GM18507 (cell line): Measurements from ENCODE around the gene BCL2A1.
"Not testable (repeated sequence)": the region's sequence is repeated elsewhere in the genome, so short reads cannot be mapped to it uniquely, and the experiment has no call there.

ENCODE experiments used
- DNase-seq: peaks from one replicate; pipeline ENCODE4 v3.0.0; 2011; ENCODE audit warnings: low read depth; ENCODE audit not compliant: insufficient read length; ENCODE audit errors: extremely low spot score
- FAIRE-seq: peaks from 2 replicates; lab custom pipeline; 2011; peaks lifted over from hg19 to GRCh38; lab: Jason Lieb, UNC

BCL2A1 gene

DNA sequence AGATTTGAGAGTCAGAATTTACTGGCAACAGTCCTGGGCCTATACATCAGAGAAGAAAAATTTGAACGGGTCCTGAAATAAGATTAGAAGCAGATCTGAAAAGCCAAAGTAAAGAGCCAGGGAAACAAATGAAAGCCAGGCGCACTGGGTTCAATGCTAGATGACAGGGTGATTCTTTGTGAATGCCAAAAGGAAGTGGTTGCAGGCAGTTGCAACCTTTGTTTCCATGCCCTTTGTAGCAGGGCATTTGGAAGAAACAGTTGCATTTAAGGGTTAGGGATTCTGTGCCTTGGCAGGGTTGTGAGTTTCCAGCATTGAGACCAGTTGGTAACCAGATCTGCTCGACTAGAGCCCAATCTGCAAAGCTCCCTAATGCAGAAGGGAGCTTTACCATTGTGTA, 37.8 kb downstream of the BCL2A1 start:
- FAIRE-seq (no peak), DNase-seq (no peak)

- DNase-seq (no peak), FAIRE-seq (no peak)
Observed at GRCh38 chr15:79932447-79932846, 38.5 kb downstream of the BCL2A1 start.

GRCh38 chr15:79930516-79930915, 40.5 kb downstream of the BCL2A1 start:
- no peak for FAIRE-seq
- DNase-seq = no peak

DNA sequence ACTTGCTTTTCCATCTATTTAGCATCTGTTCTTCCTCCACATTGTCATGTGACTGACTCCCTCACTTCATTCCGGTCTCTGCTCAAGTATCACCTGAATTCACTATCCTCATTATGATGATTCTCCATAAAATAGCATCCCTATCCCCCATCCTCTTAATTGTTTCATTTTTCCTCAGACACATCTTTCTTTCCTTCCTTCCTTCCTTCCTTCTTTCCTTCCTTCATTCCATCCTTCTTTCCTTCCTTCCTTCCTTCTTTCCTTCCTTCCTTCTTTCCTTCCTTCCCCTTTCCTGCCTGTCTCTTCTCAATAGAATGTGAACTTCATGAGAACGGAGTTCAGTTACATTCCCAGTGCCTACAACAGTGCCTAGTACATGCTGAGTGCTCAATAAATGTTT, 41.6 kb downstream of the BCL2A1 start:
- no peak for FAIRE-seq
- DNase-seq = no peak

GRCh38 chr15:79926116-79926515, 44.9 kb downstream of the BCL2A1 start:
- not testable (repeated sequence) for DNase-seq, FAIRE-seq

GRCh38 chr15:79924379-79924778, 46.6 kb downstream of the BCL2A1 start:
- FAIRE-seq = no peak
- no peak for DNase-seq

- FAIRE-seq = peak; percentile 98
Observed at GRCh38 chr15:79923515-79924169, 47.4 kb downstream of the BCL2A1 start.

DNA sequence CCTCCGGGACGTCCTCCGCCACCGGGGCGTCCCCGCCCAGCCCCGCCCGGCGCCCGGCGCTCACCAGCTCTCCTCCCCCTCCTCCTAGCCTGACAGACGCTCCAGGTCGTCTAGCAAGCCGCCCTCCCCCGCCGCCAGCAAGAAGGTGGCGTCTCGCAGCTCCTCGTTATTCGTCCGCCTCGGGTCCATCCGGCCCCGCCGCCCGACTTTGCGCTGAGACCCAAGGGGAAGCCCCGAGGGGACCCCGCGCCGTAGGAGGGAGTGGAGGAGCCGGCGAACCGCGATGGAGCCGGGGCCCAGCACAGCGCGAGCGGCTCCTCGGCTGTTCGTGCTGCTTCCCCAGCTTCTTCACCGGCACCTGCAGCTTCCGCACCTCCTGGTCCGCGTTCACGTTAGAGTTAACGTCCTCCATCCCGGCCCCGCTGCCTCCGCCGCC, 47.9 kb downstream of the BCL2A1 start:
- peak; percentile 49 for FAIRE-seq
- DNase-seq = peak; percentile 36

More at GRCh38 chr15:79923515-79924169, 47.4 kb downstream of the BCL2A1 start:
- peak; percentile 98 for DNase-seq

GRCh38 chr15:79922512-79923078, 48.4 kb downstream of the BCL2A1 start:
- FAIRE-seq (no peak), DNase-seq (no peak)

DNA sequence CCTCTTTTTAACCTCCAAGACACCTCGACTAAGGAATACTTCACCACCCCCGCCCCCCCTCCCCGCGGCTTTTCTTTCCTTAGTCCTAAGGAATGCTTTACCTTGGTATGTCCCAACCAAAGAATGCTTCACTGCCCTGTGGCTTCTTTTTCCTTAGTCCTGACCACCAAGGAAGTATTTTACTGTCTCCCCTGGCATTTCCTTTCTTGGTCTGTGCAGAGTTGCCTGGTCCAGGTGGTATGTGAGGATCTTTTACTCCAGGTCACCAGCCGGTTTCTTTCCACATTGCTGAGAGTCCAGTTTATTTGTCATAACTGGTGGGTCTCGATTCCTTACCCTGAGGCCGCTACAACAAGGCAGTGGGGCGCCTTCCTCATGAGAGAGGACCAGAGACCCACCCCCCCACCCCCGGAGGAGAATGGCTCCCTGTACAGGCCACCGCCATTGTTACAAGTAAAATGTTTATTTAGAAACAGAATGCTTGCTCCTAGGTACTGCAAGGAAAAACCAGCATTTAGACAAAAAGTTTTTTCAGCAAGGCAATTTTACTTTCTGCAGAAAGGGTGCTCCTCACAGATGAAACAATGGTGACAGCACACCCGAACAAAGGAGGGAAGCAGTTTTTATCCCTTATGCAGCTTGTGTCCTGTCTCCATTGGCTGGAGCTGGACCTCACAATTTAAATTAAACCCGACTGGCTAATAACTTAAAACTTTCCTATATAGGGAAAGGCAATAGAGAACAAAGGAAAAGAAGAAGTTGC, 51.1 kb downstream of the BCL2A1 start:
- DNase-seq = no peak
- no peak for FAIRE-seq

DNA sequence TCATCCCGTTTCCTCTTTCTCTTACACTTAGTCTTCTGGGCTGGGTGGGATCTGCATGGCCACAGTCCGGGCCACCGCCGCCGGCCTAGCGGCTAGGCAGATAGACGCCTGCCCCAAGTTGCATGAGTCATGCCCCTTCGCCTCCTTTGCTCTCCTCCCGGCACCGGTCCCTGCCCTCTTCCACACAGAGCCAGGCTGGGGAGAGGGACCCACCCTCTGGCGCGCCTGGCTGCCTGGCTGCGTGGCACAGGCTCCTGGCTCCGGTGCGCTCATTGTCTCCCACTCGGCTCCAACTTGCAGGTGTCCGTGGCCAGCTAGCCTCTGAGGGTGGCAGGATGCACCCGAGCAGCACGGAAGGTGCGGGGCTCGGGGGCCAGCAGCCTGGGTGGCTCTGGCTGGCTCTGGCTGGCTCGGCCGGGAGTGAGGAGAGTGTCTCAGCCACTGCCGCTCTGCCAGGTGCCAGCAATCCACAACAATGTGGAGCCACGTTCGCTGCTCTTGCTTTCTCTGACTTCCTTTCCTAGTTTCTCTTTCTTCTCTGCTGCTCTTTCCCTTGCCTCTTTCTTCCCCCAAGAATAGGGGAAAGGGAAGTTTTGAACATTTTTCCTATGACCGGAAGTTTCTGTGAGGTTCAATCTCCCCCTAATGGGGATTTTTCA, 51.8 kb downstream of the BCL2A1 start:
- no peak for DNase-seq
- no peak for FAIRE-seq

- FAIRE-seq (no peak), DNase-seq (no peak)
Observed at GRCh38 chr15:79918278-79918677, 52.7 kb downstream of the BCL2A1 start.

DNA sequence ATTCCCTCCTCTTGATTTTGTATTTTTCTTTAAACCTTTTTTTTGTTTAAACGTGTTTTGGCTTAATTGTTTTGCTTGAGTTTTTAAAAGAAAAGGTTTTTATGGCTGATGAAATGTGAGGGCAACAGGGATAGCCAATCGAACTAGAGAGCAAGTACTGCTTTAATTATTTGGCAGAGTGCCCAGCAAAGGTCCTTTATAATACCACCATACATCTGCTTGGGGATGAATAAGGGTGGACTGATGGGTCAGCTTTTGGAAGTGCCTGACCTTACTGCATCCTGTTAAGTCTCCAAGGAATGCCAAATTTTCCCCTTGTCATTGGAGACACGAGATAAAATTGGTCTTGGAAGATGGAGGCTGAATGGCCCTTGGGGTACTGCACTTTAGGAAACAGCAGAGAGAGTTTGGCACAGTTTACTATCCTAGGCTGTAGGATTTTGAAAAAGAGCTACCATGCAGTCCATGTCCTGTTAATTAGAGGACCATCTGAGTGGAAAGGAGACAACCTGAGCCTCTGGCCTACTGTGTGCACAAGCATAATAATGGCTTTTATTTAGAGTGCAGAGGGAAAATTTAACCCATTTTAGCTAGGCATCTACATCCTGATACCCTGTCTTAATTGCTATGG, 54.4 kb downstream of the BCL2A1 start:
- DNase-seq (no peak), FAIRE-seq (no peak)

- not testable (repeated sequence) for FAIRE-seq, DNase-seq
Observed at GRCh38 chr15:79915776-79916501, 55.1 kb downstream of the BCL2A1 start.

DNA sequence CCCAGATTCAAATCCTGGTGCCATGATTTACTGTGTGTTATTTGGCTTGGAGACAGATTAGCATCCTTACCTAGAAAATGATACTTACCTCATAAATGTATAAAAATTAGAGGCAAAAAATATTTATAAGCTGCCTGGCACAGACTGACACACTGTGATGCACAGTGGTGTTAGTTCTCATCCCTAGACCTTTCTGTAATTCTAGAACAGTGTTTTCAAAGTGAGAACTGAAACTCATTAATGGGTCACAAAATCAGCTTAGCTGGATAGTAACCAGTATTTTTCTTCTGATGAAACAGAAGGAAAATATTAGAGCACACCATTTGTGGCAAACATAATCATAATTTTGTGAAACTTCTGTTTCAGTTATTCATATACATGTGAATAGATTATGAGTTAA, 56.3 kb downstream of the BCL2A1 start:
- DNase-seq (no peak), FAIRE-seq (no peak)
